SK-N-MC (cell line): ENCODE data around the gene RPP38.

ENCODE experiments used
- DNase-seq: peaks from one replicate; pipeline ENCODE4 v3.0.0-alpha.2; 2011; ENCODE audit warnings: low read depth, low spot score
- H3K27ac ChIP-seq: fragments of 200-600 bp; sonication (generic); 2 replicates; pipeline ENCODE4 v1.5.1; 2016; ENCODE audit warnings: mixed run types
- H3K36me3 ChIP-seq: fragments of 200-600 bp; sonication (generic); 2 replicates; pipeline ENCODE4 v1.6.1; 2017; ENCODE audit warnings: antibody characterized with exemption, low read length, mixed read lengths; ENCODE audit not compliant: insufficient read depth
- H3K4me3 ChIP-seq: fragments of 200-600 bp; sonication (generic); 2 replicates; pipeline ENCODE4 v1.5.1; 2016
- H3K9ac ChIP-seq: fragments of 200-600 bp; sonication (generic); 2 replicates; pipeline ENCODE4 v1.8.0; 2017; ENCODE audit warnings: mixed run types, mixed read lengths; ENCODE audit not compliant: insufficient read length
- H3K9me3 ChIP-seq: fragments of 200-600 bp; sonication (generic); 2 replicates; pipeline ENCODE4 v1.6.1; 2017; ENCODE audit warnings: low read depth, mild to moderate bottlenecking, antibody characterized with exemption, low read length, moderate library complexity, mixed read lengths
- EZH2 ChIP-seq: fragments of 200-600 bp; sonication (generic); IDR thresholded peaks from one replicate; pipeline ENCODE4 v1.6.1; 2017; ENCODE audit warnings: antibody characterized with exemption
- FOXP2 ChIP-seq: optimal IDR thresholded peaks from 2 replicates; pipeline ENCODE3; 2011; ENCODE audit warnings: mild to moderate bottlenecking, moderate library complexity; ENCODE audit not compliant: insufficient read depth; ENCODE audit errors: extremely low read length, control extremely low read depth
- POLR2AphosphoS5 ChIP-seq: IDR thresholded peaks from 2 replicates; pipeline ENCODE4 v1.6.1; 2012; ENCODE audit warnings: mild to moderate bottlenecking, low read depth, low read length, borderline replicate concordance

The RPP38 gene

GRCh38 chr10:15096661-15097010, 519 bp upstream of the RPP38 start:
- DNase-seq, result no peak
- Histone ChIP-seq H3K9me3 (no peaks in the 10 kb centered on the region), H3K27ac (no peak overlapping the region), H3K9ac (peak overlapping the region; percentile 92), H3K4me3 (peak overlapping the region; percentile 77), H3K36me3 (no peaks in the 10 kb centered on the region)
- TF ChIP-seq FOXP2 (no peak), POLR2AphosphoS5 (no peak), EZH2 (no peak)

- no peak for DNase-seq
- H3K9ac ChIP-seq, result no peak overlapping the region
- TF ChIP-seq EZH2 (no peak), FOXP2 (no peak), POLR2AphosphoS5 (no peak)
Observed at GRCh38 chr10:15099886-15100285, 2.7 kb downstream of the RPP38 start.

GRCh38 chr10:15103513-15103912, 6.4 kb downstream of the RPP38 start:
- no peak for DNase-seq
- no peak overlapping the region for H3K4me3 ChIP-seq
- H3K9me3 ChIP-seq, result no peaks in the 10 kb centered on the region
- TF ChIP-seq POLR2AphosphoS5, result no peak
- no peak for TF ChIP-seq FOXP2
- no peak for TF ChIP-seq EZH2
- peaks cover 14% of the 10 kb centered on the region; the same call in 1 of the 2 replicates for H3K36me3 ChIP-seq
- no peak overlapping the region for H3K27ac ChIP-seq
- H3K9ac ChIP-seq, result no peak overlapping the region

More at GRCh38 chr10:15099886-15100285, 2.7 kb downstream of the RPP38 start:
- H3K27ac ChIP-seq, result no peak overlapping the region
- H3K4me3 ChIP-seq, result no peak overlapping the region
- no peaks in the 10 kb centered on the region for H3K9me3 ChIP-seq
- peaks cover 14% of the 10 kb centered on the region; the same call in 1 of the 2 replicates for H3K36me3 ChIP-seq

- TF ChIP-seq POLR2AphosphoS5 (no peak), EZH2 (no peak)
- H3K36me3 ChIP-seq, result peaks cover 14% of the 10 kb centered on the region; the same call in 1 of the 2 replicates
Observed at GRCh38 chr10:15106352-15107013, 9.3 kb downstream of the RPP38 start.

GRCh38 chr10:15112657-15113056, 15.5 kb downstream of the RPP38 start:
- DNase-seq, result no peak
- Histone ChIP-seq H3K4me3 (no peak overlapping the region), H3K36me3 (no peaks in the 10 kb centered on the region), H3K9me3 (no peaks in the 10 kb centered on the region), H3K9ac (no peak overlapping the region), H3K27ac (no peak overlapping the region)
- TF ChIP-seq EZH2 (no peak), FOXP2 (no peak), POLR2AphosphoS5 (no peak)

More at GRCh38 chr10:15106352-15107013, 9.3 kb downstream of the RPP38 start:
- H3K27ac ChIP-seq, result no peak overlapping the region
- H3K9me3 ChIP-seq, result no peaks in the 10 kb centered on the region
- no peak for DNase-seq
- H3K4me3 ChIP-seq, result no peak overlapping the region
- H3K9ac ChIP-seq, result no peak overlapping the region

GRCh38 chr10:15113766-15114165, 16.6 kb downstream of the RPP38 start:
- Histone ChIP-seq H3K27ac (no peak overlapping the region), H3K9me3 (no peaks in the 10 kb centered on the region), H3K9ac (no peak overlapping the region), H3K36me3 (no peaks in the 10 kb centered on the region), H3K4me3 (no peak overlapping the region)
- no peak for DNase-seq
- TF ChIP-seq EZH2 (no peak), FOXP2 (no peak), POLR2AphosphoS5 (no peak)

- H3K27ac ChIP-seq, result no peak overlapping the region
- H3K9me3 ChIP-seq, result no peaks in the 10 kb centered on the region
- no peak for DNase-seq
- H3K9ac ChIP-seq, result no peak overlapping the region
- H3K4me3 ChIP-seq, result no peak overlapping the region
- no peaks in the 10 kb centered on the region for H3K36me3 ChIP-seq
- no peak for TF ChIP-seq POLR2AphosphoS5
- TF ChIP-seq EZH2, result no peak
- TF ChIP-seq FOXP2, result no peak
Observed at GRCh38 chr10:15116225-15116624, 19.1 kb downstream of the RPP38 start.

- Histone ChIP-seq H3K4me3 (no peak overlapping the region), H3K9me3 (no peaks in the 10 kb centered on the region), H3K27ac (no peak overlapping the region), H3K9ac (no peak overlapping the region), H3K36me3 (no peaks in the 10 kb centered on the region)
- TF ChIP-seq POLR2AphosphoS5 (no peak), EZH2 (no peak), FOXP2 (no peak)
- no peak for DNase-seq
Observed at GRCh38 chr10:15118615-15119014, 21.5 kb downstream of the RPP38 start.

GRCh38 chr10:15120523-15120922, 23.4 kb downstream of the RPP38 start:
- no peak for DNase-seq
- Histone ChIP-seq H3K9ac (no peak overlapping the region), H3K9me3 (no peaks in the 10 kb centered on the region), H3K36me3 (no peaks in the 10 kb centered on the region), H3K27ac (no peak overlapping the region), H3K4me3 (no peak overlapping the region)
- TF ChIP-seq FOXP2, result no peak
- no peak for TF ChIP-seq POLR2AphosphoS5
- no peak for TF ChIP-seq EZH2
